GM10847 (cell line): ENCODE results near the gene RARB.

Source experiments
- POLR2A ChIP-seq: IDR thresholded peaks from 2 replicates; pipeline ENCODE4 v1.6.1; 2011; ENCODE audit not compliant: insufficient read length; ENCODE audit errors: extremely low read depth

Gene RARB

GRCh38 chr3:25493786-25494185, 65.7 kb downstream of the RARB start:
- TF ChIP-seq POLR2A = no peak

- no peak for TF ChIP-seq POLR2A
Observed at GRCh38 chr3:25495304-25495703, 67.2 kb downstream of the RARB start.

- TF ChIP-seq POLR2A = no peak
Observed at GRCh38 chr3:25495726-25496253, 67.7 kb downstream of the RARB start.

- TF ChIP-seq POLR2A = no peak
Observed at GRCh38 chr3:25497096-25497495, 69.0 kb downstream of the RARB start.

GRCh38 chr3:25500706-25501210, 72.7 kb downstream of the RARB start:
- TF ChIP-seq POLR2A = no peak

GRCh38 chr3:25502233-25502632, 74.2 kb downstream of the RARB start:
- TF ChIP-seq POLR2A = no peak

GRCh38 chr3:25503898-25504301, 75.8 kb downstream of the RARB start:
- TF ChIP-seq POLR2A = no peak

- no peak for TF ChIP-seq POLR2A
Observed at GRCh38 chr3:25505581-25505980, 77.5 kb downstream of the RARB start.

- no peak for TF ChIP-seq POLR2A
Observed at GRCh38 chr3:25507811-25508210, 79.7 kb downstream of the RARB start.

GRCh38 chr3:25508433-25508832, 80.4 kb downstream of the RARB start:
- no peak for TF ChIP-seq POLR2A

- no peak for TF ChIP-seq POLR2A
Observed at GRCh38 chr3:25508901-25509300, 80.8 kb downstream of the RARB start.

GRCh38 chr3:25510797-25511196, 82.7 kb downstream of the RARB start:
- no peak for TF ChIP-seq POLR2A

GRCh38 chr3:25511972-25512721, 84.1 kb downstream of the RARB start:
- no peak for TF ChIP-seq POLR2A

GRCh38 chr3:25513642-25514266, 85.7 kb downstream of the RARB start:
- no peak for TF ChIP-seq POLR2A

GRCh38 chr3:25515171-25515570, 87.1 kb downstream of the RARB start:
- TF ChIP-seq POLR2A = no peak

GRCh38 chr3:25520926-25521559, 93.0 kb downstream of the RARB start:
- TF ChIP-seq POLR2A = no peak

- TF ChIP-seq POLR2A = no peak
Observed at GRCh38 chr3:25527336-25527735, 99.3 kb downstream of the RARB start.

- no peak for TF ChIP-seq POLR2A
Observed at GRCh38 chr3:25527801-25528200, 99.7 kb downstream of the RARB start.
